CMK (cell line): ENCODE measurements around the gene FADS6.
A peak's percentile ranks its signal among the peaks of the same experiment; 100 is the strongest.

Experiments
- DNase-seq: peaks from one replicate; pipeline ENCODE4 v3.0.0-alpha.2; 2010; ENCODE audit warnings: low read depth

The FADS6 gene

GRCh38 chr17:74853669-74854068 lies 39.8 kb downstream of the FADS6 start:
- DNase-seq: no peak

GRCh38 chr17:74853048-74853397 lies 40.4 kb downstream of the FADS6 start:
- no peak for DNase-seq

GRCh38 chr17:74852237-74853047 lies 41.0 kb downstream of the FADS6 start:
- no peak for DNase-seq

GRCh38 chr17:74851612-74852236 lies 41.7 kb downstream of the FADS6 start:
- DNase-seq: no peak

GRCh38 chr17:74850914-74851313 lies 42.5 kb downstream of the FADS6 start:
- DNase-seq: no peak

- DNase-seq: no peak
These were observed 43.1 kb downstream of the FADS6 start for GRCh38 chr17:74850310-74850709.

GRCh38 chr17:74848656-74849399 lies 44.6 kb downstream of the FADS6 start:
- no peak for DNase-seq

GRCh38 chr17:74846621-74847020 lies 46.8 kb downstream of the FADS6 start:
- DNase-seq: no peak

GRCh38 chr17:74843352-74843627 lies 50.1 kb downstream of the FADS6 start:
- no peak for DNase-seq

- DNase-seq: no peak
These were observed 50.7 kb downstream of the FADS6 start for GRCh38 chr17:74842599-74843351.

GRCh38 chr17:74842146-74842598 lies 51.3 kb downstream of the FADS6 start:
- no peak for DNase-seq

GRCh38 chr17:74840989-74841666 lies 52.3 kb downstream of the FADS6 start:
- DNase-seq: peak; percentile 58

GRCh38 chr17:74839990-74840852 lies 53.2 kb downstream of the FADS6 start:
- no peak for DNase-seq

- DNase-seq: no peak
These were observed 55.2 kb downstream of the FADS6 start for GRCh38 chr17:74838274-74838673.

GRCh38 chr17:74836691-74837467 lies 56.6 kb downstream of the FADS6 start:
- no peak for DNase-seq

GRCh38 chr17:74836191-74836590 lies 57.2 kb downstream of the FADS6 start:
- no peak for DNase-seq

- peak; percentile 52 for DNase-seq
These were observed 59.7 kb downstream of the FADS6 start for GRCh38 chr17:74833501-74834377.

GRCh38 chr17:74832421-74832820 lies 61.0 kb downstream of the FADS6 start:
- DNase-seq: no peak
